Loucy (cell line): ENCODE results near the gene TMEM81.

ENCODE experiments used
- EZH2phosphoT487 ChIP-seq: fragments of 200-600 bp; IDR thresholded peaks from 2 replicates; pipeline ENCODE4 v1.6.1; 2018; ENCODE audit warnings: antibody characterized with exemption, mild to moderate bottlenecking, moderate library complexity, borderline replicate concordance
- TF ChIP-seq, protein P1 (sequence below): fragments of 200-600 bp; sonication (generic); conservative IDR thresholded peaks from 2 replicates; pipeline ENCODE4 v1.5.1; 2014; ENCODE audit warnings: mild to moderate bottlenecking, antibody characterized with exemption, low read length

DNA sequence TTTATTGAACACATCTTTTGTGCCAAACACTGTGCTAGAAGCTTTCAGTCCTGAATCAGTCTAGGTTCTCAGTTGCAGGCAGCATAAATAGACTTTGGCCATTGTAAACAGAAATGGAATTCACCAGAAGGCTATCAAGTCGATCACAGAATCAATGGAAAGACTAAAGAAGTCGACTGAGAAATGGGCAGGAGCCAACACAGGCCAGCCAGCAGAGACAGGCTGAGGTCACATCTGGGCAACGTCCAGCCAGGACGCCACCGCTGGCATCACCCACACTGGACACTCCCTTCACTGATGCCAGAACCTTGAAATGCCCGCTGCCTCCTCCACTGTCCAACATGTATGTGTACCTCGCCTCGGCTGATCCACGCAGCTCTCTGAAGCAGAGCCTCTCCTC, 46.7 kb downstream of the TMEM81 start:
- TF ChIP-seq, protein P1, sequence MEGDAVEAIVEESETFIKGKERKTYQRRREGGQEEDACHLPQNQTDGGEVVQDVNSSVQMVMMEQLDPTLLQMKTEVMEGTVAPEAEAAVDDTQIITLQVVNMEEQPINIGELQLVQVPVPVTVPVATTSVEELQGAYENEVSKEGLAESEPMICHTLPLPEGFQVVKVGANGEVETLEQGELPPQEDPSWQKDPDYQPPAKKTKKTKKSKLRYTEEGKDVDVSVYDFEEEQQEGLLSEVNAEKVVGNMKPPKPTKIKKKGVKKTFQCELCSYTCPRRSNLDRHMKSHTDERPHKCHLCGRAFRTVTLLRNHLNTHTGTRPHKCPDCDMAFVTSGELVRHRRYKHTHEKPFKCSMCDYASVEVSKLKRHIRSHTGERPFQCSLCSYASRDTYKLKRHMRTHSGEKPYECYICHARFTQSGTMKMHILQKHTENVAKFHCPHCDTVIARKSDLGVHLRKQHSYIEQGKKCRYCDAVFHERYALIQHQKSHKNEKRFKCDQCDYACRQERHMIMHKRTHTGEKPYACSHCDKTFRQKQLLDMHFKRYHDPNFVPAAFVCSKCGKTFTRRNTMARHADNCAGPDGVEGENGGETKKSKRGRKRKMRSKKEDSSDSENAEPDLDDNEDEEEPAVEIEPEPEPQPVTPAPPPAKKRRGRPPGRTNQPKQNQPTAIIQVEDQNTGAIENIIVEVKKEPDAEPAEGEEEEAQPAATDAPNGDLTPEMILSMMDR, result no peak
- no peak for TF ChIP-seq EZH2phosphoT487
